CD4-positive, alpha-beta T cell (primary cell): ENCODE data around the gene R3HDM1. TPM values are rescaled to one million over a fixed set of nuclear protein-coding genes. Genes with fewer than 3 reads are reported as not detected.
A peak's percentile ranks its signal among the peaks of the same experiment; 100 is the strongest.

Experiments used
- ATAC-seq: fragments of 200-7000 bp; cut with Tn5 transposase; one replicate; pipeline ENCODE4 v1.10.0; 2022; ENCODE audit warnings: mild to moderate bottlenecking; ENCODE audit not compliant: poor library complexity
- CTCF ChIA-PET: fragments of 350-600 bp; sonication (Branson Sonifier 250); formaldehyde crosslinking; loops from one replicate; lab custom pipeline; 2021; ENCODE audit warnings: antibody characterized with exemption, inconsistent platforms; lab: Charles Lee
- POLR2A ChIA-PET: fragments of 350-600 bp; sonication (Branson Sonifier 250); formaldehyde crosslinking; loops from one replicate; lab custom pipeline; 2021; ENCODE audit warnings: antibody characterized with exemption, inconsistent platforms; lab: Charles Lee
- DNase-seq, 14 experiments: peaks; one replicate each; pipeline ENCODE4 v3.0.0-alpha.2; 2013 to 2020; ENCODE audit warnings: mixed read lengths in 2 of 14
- H3K27ac ChIP-seq, 2 donors: one replicate each; pipeline versions ENCODE4 v1.5.1 to v1.7.0; 2013; ENCODE audit warnings: low read length in 2 of 2, low read depth in 1 of 2, mild to moderate bottlenecking in 1 of 2
- H3K27me3 ChIP-seq, 2 experiments: 1 replicate in 1 of 2; 2 replicates in 1 of 2; pipeline versions ENCODE4 v1.6.1 to v1.7.0; 2013; ENCODE audit warnings: low read length in 2 of 2, control low read depth in 1 of 2, mild to moderate bottlenecking in 1 of 2, moderate library complexity in 1 of 2; ENCODE audit not compliant: insufficient read depth in 2 of 2, control insufficient read depth in 1 of 2
- H3K36me3 ChIP-seq: one replicate; pipeline ENCODE4 v1.6.1; 2013; ENCODE audit warnings: low read length, control low read depth; ENCODE audit not compliant: insufficient read depth
- H3K4me1 ChIP-seq: one replicate; pipeline ENCODE4 v1.6.1; 2013; ENCODE audit warnings: low read length, control low read depth; ENCODE audit not compliant: insufficient read depth
- H3K4me3 ChIP-seq: one replicate; pipeline ENCODE4 v1.5.1; 2013; ENCODE audit warnings: mild to moderate bottlenecking, low read length, moderate library complexity
- H3K9me3 ChIP-seq, 2 experiments: 1 replicate in 1 of 2; 2 replicates in 1 of 2; pipeline versions ENCODE4 v1.6.1 to v1.7.0; 2013; ENCODE audit warnings: low read length in 2 of 2, mild to moderate bottlenecking in 2 of 2, control low read depth in 1 of 2, moderate library complexity in 1 of 2; ENCODE audit not compliant: control insufficient read depth in 1 of 2, insufficient read depth in 1 of 2
- H3K27ac Mint-ChIP-seq: one replicate; pipeline ENCODE4 v1.8.0; 2020; ENCODE audit warnings: mixed read lengths
- H3K27me3 Mint-ChIP-seq: one replicate; pipeline ENCODE4 v1.8.0; 2021; ENCODE audit warnings: mixed read lengths
- H3K36me3 Mint-ChIP-seq: one replicate; pipeline ENCODE4 v1.8.0; 2021; ENCODE audit warnings: low read depth, mixed read lengths
- H3K4me1 Mint-ChIP-seq: one replicate; pipeline ENCODE4 v1.8.0; 2021; ENCODE audit warnings: low read depth, mixed read lengths
- H3K4me3 Mint-ChIP-seq: one replicate; pipeline ENCODE4 v1.8.0; 2020; ENCODE audit warnings: mild to moderate bottlenecking, mixed read lengths
- H3K9me3 Mint-ChIP-seq: one replicate; pipeline ENCODE4 v1.8.0; 2020; ENCODE audit warnings: mixed read lengths
- CTCF ChIP-seq: fragments of 200-600 bp; IDR thresholded peaks from one replicate; pipeline ENCODE4 v1.8.0; 2022; ENCODE audit warnings: antibody characterized with exemption, mild to moderate bottlenecking
- intact Hi-C, 2 experiments: fragments of 100-400 bp; cut with DNase I in 1 of 2; cut with micrococcal nuclease in 1 of 2; formaldehyde crosslinking; loops; one replicate each; pipeline versions ENCODE4 v1.15.1 to v1.9.0; 2023 to 2025; cut with DNase I, micrococcal nuclease
- total RNA-seq, 174 experiments: library from RNA in 2 of 174; stranded (reverse) in 2 of 174; gene quantifications; one replicate each; pipeline ENCODE4 v1.2.3 and lab custom pipeline; 2021 to 2026

The R3HDM1 gene
- total RNA-seq, 2 experiments from 2014 or later = 39.7 to 41.4 TPM

GRCh38 chr2:135590619-135591260 lies 59.5 kb downstream of the R3HDM1 start:
- peaks cover 80% of the 10 kb centered on the region for H3K4me1 Mint-ChIP-seq
- H3K36me3 Mint-ChIP-seq = peaks cover 12% of the 10 kb centered on the region
- Histone ChIP-seq H3K36me3 (no peaks in the 10 kb centered on the region), H3K27me3 (no peaks in the 10 kb centered on the region), H3K27ac (peak overlapping the region in 1 of 2 donors; percentile 25), H3K4me3 (peak overlapping the region; percentile 6), H3K4me1 (no peaks in the 10 kb centered on the region), H3K9me3 (peaks cover 0 to 9% of the 10 kb centered on the region in 2 experiments)
- peak overlapping the region; percentile 88 for H3K27ac Mint-ChIP-seq
- peak in 2 of 14 experiments; percentile 4 to 23 for DNase-seq
- peak; percentile 61 for ATAC-seq
- H3K9me3 Mint-ChIP-seq = peaks cover 5% of the 10 kb centered on the region
- POLR2A ChIA-PET = interaction anchor here (0.8 to 2.4 kb wide), 5 partner anchors 10 to 538 kb away, joined by 3 to 23 read pairs (median 4); partner anchors contain the start of genes R3HDM1, RAB3GAP1 and ZRANB3
- H3K27me3 Mint-ChIP-seq = no peaks in the 10 kb centered on the region
- intact Hi-C loops = loop anchor here (5.0 to 10.0 kb wide), 2 partner anchors 58 to 116 kb away; partner anchors contain the start of genes R3HDM1 (in 1 of the 2) and ZRANB3 (in 1 of the 2)
- H3K4me3 Mint-ChIP-seq = peak overlapping the region; percentile 72
- CTCF ChIA-PET = interaction anchor here (1.0 to 1.4 kb wide), 2 partner anchors 10 to 16 kb away, joined by 3 read pairs; no protein-coding TSS in a partner anchor
- TF ChIP-seq CTCF = no peak

GRCh38 chr2:135600915-135601314 lies 69.6 kb downstream of the R3HDM1 start:
- peak in 3 of 14 experiments; percentile 18 to 29 (median 26) for DNase-seq
- no peaks in the 10 kb centered on the region for H3K27me3 Mint-ChIP-seq
- H3K4me3 Mint-ChIP-seq = no peak overlapping the region
- ChIA-PET CTCF (interaction anchor here (0.8 to 1.8 kb wide), 4 partner anchors 10 to 597 kb away, joined by 3 to 6 read pairs (median 4); no protein-coding TSS in a partner anchor), POLR2A (interaction anchor here (1.4 to 1.6 kb wide), 2 partner anchors 10 to 597 kb away, joined by 3 to 5 read pairs; no protein-coding TSS in a partner anchor)
- no peak for ATAC-seq
- H3K27ac ChIP-seq = no peak overlapping the region
- no peak overlapping the region for H3K4me3 ChIP-seq
- no peaks in the 10 kb centered on the region for H3K4me1 ChIP-seq
- H3K36me3 Mint-ChIP-seq = peaks cover 33% of the 10 kb centered on the region
- peaks cover 14% of the 10 kb centered on the region for H3K36me3 ChIP-seq
- no peaks in the 10 kb centered on the region for H3K27me3 ChIP-seq
- H3K9me3 ChIP-seq = no peaks in the 10 kb centered on the region
- no peaks in the 10 kb centered on the region for H3K9me3 Mint-ChIP-seq
- TF ChIP-seq CTCF = peak; percentile 35
- peaks cover 13% of the 10 kb centered on the region for H3K4me1 Mint-ChIP-seq
- no peak overlapping the region for H3K27ac Mint-ChIP-seq
- intact Hi-C loops = loop anchor here (1.0 to 2.0 kb wide), 3 partner anchors 128 to 597 kb away; no protein-coding TSS in a partner anchor

- TF ChIP-seq CTCF = no peak
- no peaks in the 10 kb centered on the region for H3K27me3 ChIP-seq
- CTCF ChIA-PET = interaction anchor here (1.4 kb wide), 1 partner anchor 8 kb away, joined by 4 read pairs; no protein-coding TSS in a partner anchor
- no peak overlapping the region for H3K27ac Mint-ChIP-seq
- intact Hi-C loops = no loop called here
- H3K4me3 ChIP-seq = no peak overlapping the region
- H3K4me3 Mint-ChIP-seq = no peak overlapping the region
- no peaks in the 10 kb centered on the region for H3K27me3 Mint-ChIP-seq
- H3K9me3 ChIP-seq = no peaks in the 10 kb centered on the region
- no peak for DNase-seq
- no peaks in the 10 kb centered on the region for H3K4me1 ChIP-seq
- H3K4me1 Mint-ChIP-seq = peaks cover 9% of the 10 kb centered on the region
- ATAC-seq = no peak
- H3K36me3 Mint-ChIP-seq = peaks cover 41% of the 10 kb centered on the region
- no peaks in the 10 kb centered on the region for H3K9me3 Mint-ChIP-seq
- H3K36me3 ChIP-seq = peaks cover 20% of the 10 kb centered on the region
- H3K27ac ChIP-seq = no peak overlapping the region
- POLR2A ChIA-PET = no interaction called here
Measured at GRCh38 chr2:135603543-135603942, 72.3 kb downstream of the R3HDM1 start.
